A549 (cell line): Measurements from ENCODE around the gene HSPBP1. TPM values are rescaled to one million over a fixed set of nuclear protein-coding genes. Genes with fewer than 3 reads are reported as not detected.

Experiments
- ATAC-seq, 2 experiments: fragments of 200-7000 bp in 1 of 2; fragments of >200 bp in 1 of 2; cut with Nextera tagmentation in 1 of 2; cut with Tn5 transposase in 1 of 2; 3 replicates each; pipeline versions ENCODE4 v1.8.0 to v1.9.1; 2018 to 2020; ENCODE audit warnings: mild to moderate bottlenecking in 1 of 2, moderate library complexity in 1 of 2
- CTCF ChIA-PET: fragments of 300-600 bp; sonication (Branson Sonifier 250); formaldehyde crosslinking; extraction: SDS; loops from one replicate; lab custom pipeline; 2021; ENCODE audit warnings: antibody characterized with exemption, inconsistent platforms; lab: Yijun Ruan, JAX
- POLR2A ChIA-PET: fragments of 350-600 bp; formaldehyde crosslinking; extraction: SDS; loops from one replicate; lab custom pipeline; 2021; ENCODE audit warnings: antibody characterized with exemption, inconsistent platforms; lab: Yijun Ruan, JAX
- DNase-seq, 2 experiments: peaks; one replicate each; pipeline versions ENCODE4 v3.0.0 to v3.0.0-alpha.2; 2011 to 2016; ENCODE audit warnings: low read depth in 1 of 2, low spot score in 1 of 2
- FAIRE-seq: peaks from 2 replicates; lab custom pipeline; 2011; peaks lifted over from hg19 to GRCh38; lab: Jason Lieb, UNC
- H3K27ac ChIP-seq, 2 experiments: fragments of >200 bp; sonication (Bioruptor Twin); formaldehyde crosslinking; 3 replicates each; pipeline ENCODE4 v1.5.1; 2016 to 2017
- H3K4me1 ChIP-seq: fragments of >200 bp; sonication (Bioruptor Twin); formaldehyde crosslinking; 3 replicates; pipeline ENCODE4 v1.6.1; 2016
- H3K4me2 ChIP-seq: fragments of >200 bp; sonication (Bioruptor Twin); formaldehyde crosslinking; 3 replicates; pipeline ENCODE4 v1.6.1; 2016
- H3K4me3 ChIP-seq: fragments of >200 bp; sonication (Bioruptor Twin); formaldehyde crosslinking; 3 replicates; pipeline ENCODE4 v1.5.1; 2016
- H3K9me3 ChIP-seq: fragments of >200 bp; sonication (Bioruptor Twin); formaldehyde crosslinking; 3 replicates; pipeline ENCODE4 v1.6.1; 2016
- ATOH8 ChIP-seq: fragments of 250-450 bp; sonication (Bioruptor Pico); IDR thresholded peaks from 2 replicates; pipeline ENCODE4 v1.5.0; 2020; ENCODE audit warnings: low read depth, mild to moderate bottlenecking, moderate library complexity
- BHLHE40 ChIP-seq: IDR thresholded peaks from 2 replicates; pipeline ENCODE4 v1.6.1; 2012; ENCODE audit warnings: low read depth, low read length, inconsistent platforms
- CBX2 ChIP-seq: fragments of 200-600 bp; sonication (generic); IDR thresholded peaks from 2 replicates; pipeline ENCODE4 v1.6.1; 2016; ENCODE audit warnings: low read depth, mild to moderate bottlenecking, borderline replicate concordance
- CEBPB ChIP-seq, 2 experiments: fragments of >200 bp in 1 of 2; sonication (Bioruptor Twin) in 1 of 2; formaldehyde crosslinking in 1 of 2; IDR thresholded peaks; 2 replicates each; pipeline ENCODE4 v1.6.1; 2012 to 2016
- CHD2 ChIP-seq: fragments of 150-350 bp; IDR thresholded peaks from 2 replicates; pipeline ENCODE4 v1.6.1; 2014; ENCODE audit warnings: low read length; ENCODE audit not compliant: partially characterized antibody
- CHD4 ChIP-seq: fragments of 200-600 bp; sonication (generic); IDR thresholded peaks from 2 replicates; pipeline ENCODE4 v1.6.1; 2016; ENCODE audit warnings: antibody characterized with exemption, mild to moderate bottlenecking, borderline replicate concordance
- CTCF ChIP-seq: fragments of >200 bp; sonication (Bioruptor Twin); formaldehyde crosslinking; IDR thresholded peaks from 3 replicates; pipeline ENCODE4 v1.5.1; 2016
- EHF ChIP-seq: fragments of 250-450 bp; sonication (Bioruptor Pico); IDR thresholded peaks from 2 replicates; pipeline ENCODE4 v1.5.0; 2020; ENCODE audit warnings: mild to moderate bottlenecking
- EHMT2 ChIP-seq: fragments of 200-600 bp; sonication (generic); IDR thresholded peaks from 2 replicates; pipeline ENCODE4 v1.6.1; 2016; ENCODE audit warnings: antibody characterized with exemption, low read depth, mild to moderate bottlenecking, moderate library complexity
- ELK1 ChIP-seq: fragments of 150-350 bp; IDR thresholded peaks from 2 replicates; pipeline ENCODE4 v1.6.1; 2014; ENCODE audit warnings: low read depth, mild to moderate bottlenecking, low read length
- ESRRA ChIP-seq: fragments of 150-350 bp; IDR thresholded peaks from 2 replicates; pipeline ENCODE4 v1.6.1; 2014; ENCODE audit warnings: mild to moderate bottlenecking, low read length, borderline replicate concordance
- FOSB ChIP-seq: fragments of 250-450 bp; sonication (Bioruptor Pico); IDR thresholded peaks from 2 replicates; pipeline ENCODE4 v1.5.0; 2020; ENCODE audit warnings: mild to moderate bottlenecking, moderate library complexity
- FOXS1 ChIP-seq: fragments of 250-450 bp; sonication (Bioruptor Pico); IDR thresholded peaks from 2 replicates; pipeline ENCODE4 v1.5.0; 2020; ENCODE audit warnings: mild to moderate bottlenecking, moderate library complexity
- HDAC2 ChIP-seq: fragments of 200-600 bp; sonication (generic); IDR thresholded peaks from 2 replicates; pipeline ENCODE4 v1.6.1; 2016
- HEYL ChIP-seq: fragments of 250-450 bp; sonication (Bioruptor Pico); IDR thresholded peaks from 2 replicates; pipeline ENCODE4 v1.8.0; 2021; ENCODE audit warnings: mild to moderate bottlenecking, moderate library complexity
- HOXB5 ChIP-seq: fragments of 250-450 bp; sonication (Bioruptor Pico); IDR thresholded peaks from 2 replicates; pipeline ENCODE4 v1.5.0; 2020; ENCODE audit warnings: mild to moderate bottlenecking, moderate library complexity
- KDM1A ChIP-seq: fragments of 200-600 bp; sonication (generic); IDR thresholded peaks from 2 replicates; pipeline ENCODE4 v1.6.1; 2016; ENCODE audit warnings: low read depth, mild to moderate bottlenecking
- NPAS2 ChIP-seq: fragments of 250-450 bp; sonication (Bioruptor Pico); IDR thresholded peaks from 2 replicates; pipeline ENCODE4 v1.8.0; 2022; ENCODE audit warnings: mild to moderate bottlenecking, moderate library complexity, borderline replicate concordance
- PBX3 ChIP-seq: IDR thresholded peaks from 2 replicates; pipeline ENCODE4 v1.6.1; 2012
- PHF8 ChIP-seq: fragments of 200-600 bp; sonication (generic); IDR thresholded peaks from 2 replicates; pipeline ENCODE4 v1.6.1; 2016; ENCODE audit warnings: low read depth, mild to moderate bottlenecking, antibody characterized with exemption, moderate library complexity, borderline replicate concordance
- POLR2AphosphoS2 ChIP-seq: conservative IDR thresholded peaks from 2 replicates; pipeline ENCODE4 v1.6.1; 2012; ENCODE audit warnings: low read length, improper control_type of control experiment, inconsistent platforms
- RAD21 ChIP-seq, 2 experiments: fragments of >200 bp in 1 of 2; sonication (Bioruptor Twin) in 1 of 2; formaldehyde crosslinking in 1 of 2; IDR thresholded peaks in 1 of 2; conservative IDR thresholded peaks in 1 of 2; 2 replicates in 1 of 2; 3 replicates in 1 of 2; pipeline ENCODE4 v1.6.1; 2012 to 2018; ENCODE audit warnings: inconsistent platforms in 1 of 2
- RFX5 ChIP-seq: fragments of 450-650 bp; IDR thresholded peaks from 2 replicates; pipeline ENCODE4 v1.7.1; 2014; ENCODE audit warnings: antibody characterized with exemption, mild to moderate bottlenecking, moderate library complexity
- RNF2 ChIP-seq: fragments of 200-600 bp; sonication (generic); IDR thresholded peaks from 2 replicates; pipeline ENCODE4 v1.6.1; 2016; ENCODE audit warnings: low read depth, mild to moderate bottlenecking, antibody characterized with exemption, moderate library complexity, borderline replicate concordance
- TFCP2L1 ChIP-seq: fragments of 250-450 bp; sonication (Bioruptor Pico); IDR thresholded peaks from 2 replicates; pipeline ENCODE4 v1.5.0; 2021; ENCODE audit warnings: mild to moderate bottlenecking
- TP53 ChIP-seq: fragments of 250-450 bp; sonication (Bioruptor Pico); IDR thresholded peaks from 2 replicates; pipeline ENCODE4 v1.5.0; 2021; ENCODE audit warnings: mild to moderate bottlenecking, moderate library complexity
- ZNF302 ChIP-seq: fragments of 250-450 bp; sonication (Bioruptor Pico); IDR thresholded peaks from 2 replicates; pipeline ENCODE4 v1.9.0; 2021; ENCODE audit warnings: inconsistent platforms, mild to moderate bottlenecking, moderate library complexity
- WGBS: methylation state at CpG from one replicate; pipeline ENCODE4 v1.1.6; 2017; ENCODE audit errors: missing lambda C conversion rate; 5-methylcytosine and 5-hydroxymethylcytosine counted together
- polyA plus RNA-seq, 4 experiments: library from polyadenylated mRNA; depleted of rRNA in 3 of 4; stranded (reverse); fragments of >200 nt; fragmentation: RNase III in 1 of 4; extraction: RNeasy Plus Mini Kit Qiagen cat#74134 plus additional on column Dnase treatment in 1 of 4; gene quantifications; 2 replicates in 3 of 4; 3 replicates in 1 of 4; pipeline ENCODE4 v1.2.3, GENCODE V29; 2011 to 2017

HSPBP1 gene
- polyA plus RNA-seq, 2 of the 4 experiments (the other 2 are of a cell fraction) = 52.1 to 121 TPM

- Histone ChIP-seq H3K27ac (no peak overlapping the region), H3K9me3 (peaks cover 9% of the 10 kb centered on the region; the same call in 2 of the 3 replicates), H3K4me3 (no peak overlapping the region), H3K4me2 (no peak overlapping the region), H3K4me1 (no peaks in the 10 kb centered on the region)
- ChIA-PET POLR2A (interaction anchor here (1.4 kb wide), 1 partner anchor 11 kb away, joined by 5 read pairs; the partner anchor contains the start of gene PPP6R1), CTCF (interaction anchor here (0.9 to 2.2 kb wide), 7 partner anchors 9 to 197 kb away, joined by 3 to 7 read pairs (median 4); partner anchors contain the start of gene TMEM238)
- FAIRE-seq = no peak
- TF ChIP-seq CEBPB (IDR thresholded peaks at IDR 0.05) (no peak), RFX5 (no peak), TFCP2L1 (CRISPR knock-in tag) (no peak), CHD2 (no peak), ATOH8 (CRISPR knock-in tag) (no peak), ZNF302 (no peak), CBX2 (no peak), EHF (no peak), FOXS1 (CRISPR knock-in tag) (no peak), FOSB (CRISPR knock-in tag) (no peak)
- peak in 1 of 2 experiments; percentile 7; a peak in 1 of 6 replicates for ATAC-seq
- no peak for DNase-seq
- 94% methylated on average over 25 of the region's 25 CpGs for WGBS
Measured at GRCh38 chr19:55270172-55270942, 9.6 kb downstream of the HSPBP1 start.

GRCh38 chr19:55269299-55269698 is 10.6 kb downstream of the HSPBP1 start:
- Histone ChIP-seq H3K4me1 (no peaks in the 10 kb centered on the region), H3K9me3 (peaks cover 9% of the 10 kb centered on the region; the same call in 2 of the 3 replicates), H3K4me2 (no peak overlapping the region), H3K27ac (no peak overlapping the region), H3K4me3 (no peak overlapping the region)
- ChIA-PET CTCF (interaction anchor here (0.9 to 2.2 kb wide), 9 partner anchors 8 to 198 kb away, joined by 3 to 7 read pairs (median 4); partner anchors contain the start of genes PPP6R1 and TMEM238), POLR2A (interaction anchor here (1.1 kb wide), 1 partner anchor 11 kb away, joined by 3 read pairs; the partner anchor contains the start of gene HSPBP1)
- no peak for TF ChIP-seq HOXB5 (CRISPR knock-in tag)
- no peak for TF ChIP-seq CHD4
- no peak for TF ChIP-seq NPAS2
- TF ChIP-seq HEYL (CRISPR knock-in tag) = no peak
- no peak for TF ChIP-seq BHLHE40
- no peak for TF ChIP-seq KDM1A
- no peak for TF ChIP-seq POLR2AphosphoS2
- TF ChIP-seq CBX2 = no peak
- no peak for TF ChIP-seq FOSB (CRISPR knock-in tag)
- no peak for TF ChIP-seq HDAC2
- no peak for TF ChIP-seq PHF8
- no peak for TF ChIP-seq ESRRA
- TF ChIP-seq RAD21 (conservative IDR thresholded peaks at IDR 0.05 in 1 of 2, IDR thresholded peaks at IDR 0.05 in 1 of 2) = no peak
- TF ChIP-seq EHMT2 = no peak
- FAIRE-seq (no peak), ATAC-seq (no peak), DNase-seq (no peak)
- WGBS = 95% methylated on average over 8 of the region's 8 CpGs

- no peak overlapping the region for H3K4me2 ChIP-seq
- no peak overlapping the region for H3K4me3 ChIP-seq
- no peak overlapping the region for H3K27ac ChIP-seq
- POLR2A ChIA-PET = no interaction called here
- no peaks in the 10 kb centered on the region for H3K4me1 ChIP-seq
- FAIRE-seq = no peak
- DNase-seq = no peak
- CTCF ChIA-PET = interaction anchor here (1.0 kb wide), 1 partner anchor 106 kb away, joined by 3 read pairs; no protein-coding TSS in a partner anchor
- ATAC-seq = no peak
- peaks cover 9% of the 10 kb centered on the region; the same call in 2 of the 3 replicates for H3K9me3 ChIP-seq
- WGBS = 93% methylated on average over 4 of the region's 4 CpGs
- TF ChIP-seq ELK1 (no peak), CTCF (no peak), TP53 (CRISPR knock-in tag) (no peak), RNF2 (no peak), CEBPB (IDR thresholded peaks at IDR 0.05) (no peak), ATOH8 (CRISPR knock-in tag) (no peak), PBX3 (no peak), EHMT2 (no peak)
Measured at GRCh38 chr19:55266840-55267239, 13.1 kb downstream of the HSPBP1 start.
